Activated CD8-positive, alpha-beta memory T cell treated with anti-CD3 and anti-CD28 coated beads for 24 hours (primary cell): ENCODE results near the gene WNT3A.

Source experiments
- DNase-seq: peaks from one replicate; pipeline ENCODE4 v3.0.0-alpha.2; 2020

WNT3A gene

DNA sequence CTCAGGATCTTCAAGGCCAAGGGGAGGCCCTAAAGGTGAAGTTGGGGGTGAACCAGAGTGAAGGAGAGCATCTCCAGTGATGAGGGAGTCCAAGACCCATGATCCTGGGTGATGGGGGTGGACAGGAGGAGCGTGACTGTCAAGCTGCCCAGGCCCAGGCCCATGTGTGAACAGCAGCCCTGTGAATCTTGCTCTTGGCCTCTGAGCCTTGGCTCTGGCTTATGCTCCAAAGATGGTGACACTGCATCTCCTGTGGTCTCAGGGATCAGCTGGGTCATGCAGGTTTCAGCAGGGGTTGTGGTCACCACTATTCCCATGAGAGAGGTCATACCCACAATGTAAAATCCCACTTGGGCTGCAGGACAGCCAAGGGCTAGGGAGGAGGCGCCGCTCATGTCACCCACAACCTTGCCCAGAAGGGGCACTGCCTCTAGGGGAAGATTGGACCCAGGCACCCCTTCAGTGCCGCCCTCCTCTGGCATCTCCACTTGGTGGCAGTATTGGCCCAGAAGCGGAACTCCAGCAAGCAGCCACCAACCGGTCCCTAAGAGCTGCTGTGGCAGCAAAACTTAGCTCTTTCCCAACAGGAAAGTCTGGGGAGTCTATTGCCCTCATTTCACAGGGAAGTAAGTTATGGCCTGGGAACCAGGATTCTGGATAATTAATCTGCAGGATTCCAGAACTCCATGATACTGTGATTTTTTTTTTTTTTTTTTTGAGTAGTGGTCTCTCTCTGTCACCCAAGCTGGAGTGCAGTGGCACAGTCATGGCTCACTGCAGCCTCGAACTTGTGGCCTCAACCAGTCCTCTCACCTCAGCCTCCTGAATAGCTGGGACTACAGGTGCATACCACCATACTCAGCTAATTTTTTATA lies 7.5 kb upstream of the WNT3A start:
- DNase-seq = peak; percentile 80

GRCh38 chr1:228000416-228000815 lies 6.4 kb upstream of the WNT3A start:
- no peak for DNase-seq

- DNase-seq = peak; percentile 47
Observed at GRCh38 chr1:228000836-228001563, 5.8 kb upstream of the WNT3A start.

GRCh38 chr1:228001738-228002535 lies 4.9 kb upstream of the WNT3A start:
- DNase-seq = peak; percentile 47

DNA sequence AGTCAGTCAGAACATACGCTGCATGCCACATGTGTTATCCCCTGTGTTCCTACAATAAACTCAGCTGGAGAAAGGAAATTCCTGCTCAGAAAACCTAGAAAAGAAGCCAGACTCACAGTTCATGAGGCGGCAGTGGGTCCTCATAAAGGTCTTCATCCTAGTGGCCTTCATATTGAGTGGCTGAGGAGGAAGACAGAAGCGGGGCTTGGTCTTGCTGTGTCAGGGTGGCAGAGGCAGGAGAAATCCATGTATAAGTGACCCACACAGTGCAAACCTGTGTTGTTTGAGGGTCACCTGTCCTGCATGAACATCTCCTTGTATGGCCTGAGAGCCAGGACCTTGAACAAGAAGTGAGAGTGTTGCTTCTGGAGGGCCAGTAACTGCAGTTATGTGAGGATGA lies 4.0 kb upstream of the WNT3A start:
- no peak for DNase-seq

DNA sequence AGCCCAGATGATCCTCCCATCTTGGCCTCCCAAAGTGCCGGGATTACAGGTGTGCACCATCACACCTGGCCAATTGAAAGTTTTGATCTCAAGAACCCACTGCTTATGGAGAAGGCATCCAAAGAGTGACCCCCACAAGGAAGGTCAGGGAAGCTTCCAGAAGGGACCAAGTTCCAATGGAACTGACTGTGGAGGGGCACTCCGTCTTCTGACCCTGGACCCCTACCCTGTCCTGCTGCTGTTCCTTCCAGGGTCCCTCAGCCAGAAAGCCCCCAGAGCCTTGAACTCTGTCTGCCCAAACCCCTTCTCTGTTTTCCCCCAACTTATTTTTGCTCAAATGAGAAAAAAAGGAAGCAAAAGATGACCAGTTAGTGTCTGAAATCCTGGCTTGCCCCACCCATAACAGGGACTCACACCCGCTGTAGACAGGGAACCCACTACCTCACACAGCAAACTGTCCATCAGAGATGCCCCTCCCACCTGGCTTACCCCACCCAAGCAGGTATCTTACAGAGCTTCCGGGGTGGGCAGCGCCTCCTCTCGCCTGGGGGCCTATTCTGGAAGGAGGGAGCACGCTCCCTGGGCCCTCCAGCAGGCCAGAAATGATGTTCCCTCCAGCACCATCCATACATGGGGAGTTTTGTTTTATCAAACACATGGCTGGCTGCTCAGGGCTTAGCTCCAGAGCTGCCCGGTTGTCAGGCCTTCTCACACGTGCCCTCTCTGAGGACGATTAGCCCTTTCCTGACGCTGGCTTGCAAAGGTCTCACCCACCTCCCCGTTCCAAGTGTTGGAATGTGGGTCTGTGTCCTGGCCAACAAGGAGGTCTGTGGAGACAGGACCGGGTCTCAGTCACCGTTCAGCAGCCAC lies 3.1 kb upstream of the WNT3A start:
- DNase-seq = no peak

DNA sequence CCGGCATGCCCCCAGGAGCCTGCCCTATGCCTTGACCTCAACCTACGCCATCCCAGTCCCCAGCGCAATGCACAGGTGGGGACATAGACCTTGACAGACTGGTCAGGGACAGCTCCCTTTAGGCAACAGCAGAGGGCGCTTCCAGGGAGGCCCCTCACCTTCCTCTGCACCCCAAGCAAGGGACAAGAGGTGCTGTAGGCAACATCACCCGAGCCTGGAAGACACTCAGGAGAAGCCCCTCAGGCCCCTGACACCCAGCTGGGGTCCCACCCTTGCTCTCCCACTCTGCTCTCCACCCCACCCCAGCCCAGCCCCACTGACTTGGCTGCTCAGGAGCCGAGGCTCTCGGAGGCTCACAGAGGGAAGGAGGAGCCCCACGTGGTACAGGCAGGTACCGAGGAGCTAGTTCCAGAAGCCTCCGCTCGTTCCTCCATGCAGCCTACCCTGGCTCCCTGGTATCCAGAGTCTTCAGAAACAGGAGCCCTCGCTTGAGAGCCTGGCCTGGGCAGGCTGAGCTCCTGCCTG lies 2.4 kb upstream of the WNT3A start:
- peak; percentile 62 for DNase-seq

- DNase-seq = no peak
Observed at GRCh38 chr1:228004856-228005462, 1.8 kb upstream of the WNT3A start.

DNA sequence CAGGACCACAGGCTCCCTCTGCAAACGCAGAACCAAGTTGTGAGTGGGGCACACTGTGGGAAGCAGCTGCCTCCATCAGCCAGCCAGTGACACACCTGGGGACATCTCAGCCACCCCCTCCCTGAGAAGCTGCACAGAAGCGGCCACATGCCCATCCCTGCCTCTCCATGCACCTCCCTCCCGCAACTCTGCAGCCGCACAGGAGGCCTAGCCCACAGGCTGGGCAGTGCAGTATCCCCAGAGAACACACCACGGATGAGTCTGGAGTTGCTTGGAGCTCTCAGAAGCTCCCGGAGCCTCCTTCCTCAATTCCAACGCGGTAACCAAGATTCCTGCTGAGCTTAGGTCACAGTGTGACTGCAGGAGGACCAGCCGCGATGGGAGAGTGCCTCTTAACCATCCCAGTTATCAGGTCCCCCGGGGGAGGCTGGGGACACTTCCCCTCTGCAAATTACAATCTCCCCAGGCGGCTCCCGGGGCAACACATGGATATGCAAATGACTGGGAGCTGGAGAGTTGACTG lies 1.2 kb upstream of the WNT3A start:
- DNase-seq = peak; percentile 53

- peak; percentile 57 for DNase-seq
Observed at GRCh38 chr1:228006034-228006785, 588 bp upstream of the WNT3A start.

- DNase-seq = peak; percentile 51
Observed at GRCh38 chr1:228007049-228007800, 427 bp downstream of the WNT3A start.

GRCh38 chr1:228007801-228008341 lies 1.1 kb downstream of the WNT3A start:
- peak; percentile 56 for DNase-seq

- peak; percentile 57 for DNase-seq
Observed at GRCh38 chr1:228008391-228009115, 1.8 kb downstream of the WNT3A start.

- DNase-seq = peak; percentile 52
Observed at GRCh38 chr1:228009116-228009827, 2.5 kb downstream of the WNT3A start.

- DNase-seq = peak; percentile 52
Observed at GRCh38 chr1:228009828-228010775, 3.3 kb downstream of the WNT3A start.

DNA sequence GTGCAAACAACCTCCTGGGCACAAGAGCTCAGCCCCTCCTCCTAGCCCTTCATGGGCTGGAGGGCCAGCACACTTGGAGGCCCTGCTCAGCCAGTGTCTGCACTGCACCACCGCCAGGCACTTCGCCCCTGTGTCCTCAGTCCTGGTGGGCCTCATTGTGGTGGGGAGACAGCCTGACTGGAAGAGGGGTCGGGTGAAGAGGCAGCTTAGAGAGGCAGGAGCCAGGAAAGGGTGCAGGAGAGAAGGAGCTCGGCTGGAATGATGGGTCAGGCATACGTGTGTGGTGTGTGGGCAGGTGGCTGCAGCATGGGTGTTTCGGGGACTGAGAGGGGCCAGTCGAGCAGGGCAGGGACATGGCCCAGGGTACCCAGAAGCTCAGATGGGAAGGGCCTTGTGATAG lies 4.1 kb downstream of the WNT3A start:
- peak; percentile 51 for DNase-seq
